ENCODE data around the gene DMRT1. TPM values are rescaled to one million over a fixed set of nuclear protein-coding genes. Genes with fewer than 3 reads are reported as not detected.

Gene DMRT1
- total and polyA plus RNA-seq, 2 donors (not counting 1 experiment from before 2014, with no cell fraction given), result not detected

GRCh38 chr9:846852-847251 is 5.4 kb downstream of the DMRT1 start:
- Histone ChIP-seq H3K9me3 (ENCODE audit: control insufficient read depth, insufficient read depth, low read depth, low read length) (no peaks in the 10 kb centered on the region), H3K27me3 (ENCODE audit: control insufficient read depth, insufficient read depth, low read length) (peaks cover 9% of the 10 kb centered on the region), H3K36me3 (ENCODE audit: control insufficient read depth, insufficient read depth, low read length) (no peaks in the 10 kb centered on the region), H3K79me2 (ENCODE audit: control insufficient read depth, insufficient read depth, low read length) (no peaks in the 10 kb centered on the region), H3K27ac (ENCODE audit: insufficient read depth, low read length) (no peak overlapping the region), H4K20me1 (ENCODE audit: control insufficient read depth, extremely low read depth, insufficient read depth, low read length) (no peaks in the 10 kb centered on the region), H3K4me3 (replicated peaks in 1 of 4; ENCODE audit: control extremely low read depth in 1 of 4, insufficient read depth in 1 of 4, low read depth in 3 of 4, low read length in 4 of 4) (no peak overlapping the region), H2AFZ (ENCODE audit: low read length) (no peak overlapping the region), H3K4me1 (ENCODE audit: control insufficient read depth, extremely low read depth, insufficient read depth, low read length) (no peaks in the 10 kb centered on the region), H3K4me2 (ENCODE audit: extremely low read depth, insufficient read depth, low read length) (no peak overlapping the region), H3K9ac (ENCODE audit: insufficient read depth, low read length) (no peak overlapping the region)
- TF ChIP-seq CTCF (conservative IDR thresholded peaks at IDR 0.05 in 1 of 2, IDR thresholded peaks at IDR 0.05 in 1 of 2; ENCODE audit: low read depth in 1 of 2, low read length in 2 of 2) (no peak), EZH2 (IDR thresholded peaks at IDR 0.05; ENCODE audit: low read length, missing control alignments) (no peak)
- DNase-seq (ENCODE audit: low read depth in 2 of 2), result no peak

DNA sequence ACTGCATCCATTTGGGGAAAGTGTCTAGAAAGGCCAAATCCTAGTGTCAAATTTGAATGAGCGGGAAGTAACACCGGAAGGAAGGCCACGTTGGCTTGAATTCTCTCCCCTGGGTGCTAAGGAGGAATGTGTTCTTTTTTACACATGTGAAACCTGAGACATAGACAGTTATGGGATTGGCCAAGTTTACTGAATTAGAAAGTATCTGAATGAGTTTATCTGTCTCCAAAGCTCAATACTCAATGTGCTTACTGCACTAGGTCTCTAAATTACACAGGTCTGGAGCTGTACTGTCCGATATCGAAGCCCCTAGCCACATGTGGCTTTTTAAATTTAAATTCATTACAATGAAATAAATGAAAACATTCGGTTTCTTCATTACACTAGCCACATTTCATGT is 6.0 kb downstream of the DMRT1 start:
- TF ChIP-seq CTCF (conservative IDR thresholded peaks at IDR 0.05 in 1 of 2, IDR thresholded peaks at IDR 0.05 in 1 of 2; ENCODE audit: low read depth in 1 of 2, low read length in 2 of 2), result no peak
- no peak for TF ChIP-seq EZH2 (IDR thresholded peaks at IDR 0.05; ENCODE audit: low read length, missing control alignments)
- no peak for DNase-seq (ENCODE audit: low read depth in 2 of 2)
- no peaks in the 10 kb centered on the region for H3K36me3 ChIP-seq (ENCODE audit: control insufficient read depth, insufficient read depth, low read length)
- H3K27me3 ChIP-seq (ENCODE audit: control insufficient read depth, insufficient read depth, low read length), result peaks cover 6% of the 10 kb centered on the region
- no peak overlapping the region for H3K9ac ChIP-seq (ENCODE audit: insufficient read depth, low read length)
- no peaks in the 10 kb centered on the region for H4K20me1 ChIP-seq (ENCODE audit: control insufficient read depth, extremely low read depth, insufficient read depth, low read length)
- no peak overlapping the region for H3K4me3 ChIP-seq (replicated peaks in 1 of 4; ENCODE audit: control extremely low read depth in 1 of 4, insufficient read depth in 1 of 4, low read depth in 3 of 4, low read length in 4 of 4)
- H2AFZ ChIP-seq (ENCODE audit: low read length), result no peak overlapping the region
- no peaks in the 10 kb centered on the region for H3K9me3 ChIP-seq (ENCODE audit: control insufficient read depth, insufficient read depth, low read depth, low read length)
- no peaks in the 10 kb centered on the region for H3K4me1 ChIP-seq (ENCODE audit: control insufficient read depth, extremely low read depth, insufficient read depth, low read length)
- H3K79me2 ChIP-seq (ENCODE audit: control insufficient read depth, insufficient read depth, low read length), result no peaks in the 10 kb centered on the region
- no peak overlapping the region for H3K4me2 ChIP-seq (ENCODE audit: extremely low read depth, insufficient read depth, low read length)
- no peak overlapping the region for H3K27ac ChIP-seq (ENCODE audit: insufficient read depth, low read length)

GRCh38 chr9:849431-849830 is 7.9 kb downstream of the DMRT1 start:
- H3K79me2 ChIP-seq (ENCODE audit: control insufficient read depth, insufficient read depth, low read length), result no peaks in the 10 kb centered on the region
- H3K4me3 ChIP-seq (replicated peaks in 1 of 4; ENCODE audit: control extremely low read depth in 1 of 4, insufficient read depth in 1 of 4, low read depth in 3 of 4, low read length in 4 of 4), result no peak overlapping the region
- no peaks in the 10 kb centered on the region for H3K9me3 ChIP-seq (ENCODE audit: control insufficient read depth, insufficient read depth, low read depth, low read length)
- H3K9ac ChIP-seq (ENCODE audit: insufficient read depth, low read length), result no peak overlapping the region
- no peak overlapping the region for H3K27ac ChIP-seq (ENCODE audit: insufficient read depth, low read length)
- H2AFZ ChIP-seq (ENCODE audit: low read length), result no peak overlapping the region
- no peak for DNase-seq (ENCODE audit: low read depth in 2 of 2)
- no peaks in the 10 kb centered on the region for H4K20me1 ChIP-seq (ENCODE audit: control insufficient read depth, extremely low read depth, insufficient read depth, low read length)
- H3K4me2 ChIP-seq (ENCODE audit: extremely low read depth, insufficient read depth, low read length), result no peak overlapping the region
- H3K27me3 ChIP-seq (ENCODE audit: control insufficient read depth, insufficient read depth, low read length), result no peaks in the 10 kb centered on the region
- TF ChIP-seq EZH2 (IDR thresholded peaks at IDR 0.05; ENCODE audit: low read length, missing control alignments), result no peak
- TF ChIP-seq CTCF (conservative IDR thresholded peaks at IDR 0.05 in 1 of 2, IDR thresholded peaks at IDR 0.05 in 1 of 2; ENCODE audit: low read depth in 1 of 2, low read length in 2 of 2), result no peak
- no peaks in the 10 kb centered on the region for H3K36me3 ChIP-seq (ENCODE audit: control insufficient read depth, insufficient read depth, low read length)
- no peaks in the 10 kb centered on the region for H3K4me1 ChIP-seq (ENCODE audit: control insufficient read depth, extremely low read depth, insufficient read depth, low read length)

Data from fibroblast of lung (primary cell).